T-cell (primary cell): Measurements from ENCODE around the gene FAM171A1. TPM values are rescaled to one million over a fixed set of nuclear protein-coding genes. Genes with fewer than 3 reads are reported as not detected.
A peak's percentile ranks its signal among the peaks of the same experiment; 100 is the strongest.

Experiments
- ATAC-seq, 4 experiments: fragments of 200-7000 bp in 3 of 4; fragments of 150-1000 bp in 1 of 4; cut with Tn5 transposase; replicated peaks in 1 of 4; 1 replicate in 3 of 4; 2 replicates in 1 of 4; pipeline ENCODE4 v1.10.0; 2021; ENCODE audit warnings: moderate library complexity in 3 of 4, mild to moderate bottlenecking in 2 of 4, moderate number of reproducible peaks in 1 of 4
- CTCF ChIA-PET, 2 donors: fragments of 300-600 bp; sonication (Branson Sonifier 250); formaldehyde crosslinking; loops; one replicate each; lab custom pipeline; 2022; ENCODE audit warnings: antibody characterized with exemption in 2 of 2; lab: Charles Lee
- POLR2A ChIA-PET, 2 donors: fragments of 300-600 bp; sonication (Branson Sonifier 250); formaldehyde crosslinking; loops; one replicate each; lab custom pipeline; 2022; ENCODE audit warnings: antibody characterized with exemption in 2 of 2; lab: Charles Lee
- DNase-seq, 35 experiments: peaks; one replicate each; pipeline versions ENCODE4 v3.0.0 to v3.0.0-alpha.2; 2013 to 2023
- H3K27ac ChIP-seq: one replicate; pipeline ENCODE4 v1.5.1; 2013; ENCODE audit warnings: low read length
- H3K27me3 ChIP-seq, 2 experiments: replicated peaks in 1 of 2; 1 replicate in 1 of 2; 2 replicates in 1 of 2; pipeline versions ENCODE4 v1.6.1 to v1.7.0; 2013; ENCODE audit warnings: low read length in 1 of 2, mixed read lengths in 1 of 2; ENCODE audit not compliant: control insufficient read depth in 2 of 2, insufficient read depth in 2 of 2; ENCODE audit errors: extremely low read depth in 1 of 2
- H3K36me3 ChIP-seq, 2 donors: 1 replicate in 1 of 2; 2 replicates in 1 of 2; pipeline versions ENCODE4 v1.6.1 to v1.7.0; 2013; ENCODE audit warnings: low read length in 1 of 2; ENCODE audit not compliant: control insufficient read depth in 2 of 2, insufficient read depth in 1 of 2; ENCODE audit errors: extremely low read depth in 1 of 2
- H3K4me1 ChIP-seq, 2 experiments: 1 replicate in 1 of 2; 2 replicates in 1 of 2; pipeline versions ENCODE4 v1.6.1 to v1.7.0; 2013; ENCODE audit warnings: low read length in 2 of 2, mixed read lengths in 1 of 2; ENCODE audit not compliant: insufficient read depth in 2 of 2, control insufficient read depth in 1 of 2; ENCODE audit errors: extremely low read depth in 1 of 2
- H3K4me3 ChIP-seq, 2 donors: 1 replicate in 1 of 2; 2 replicates in 1 of 2; pipeline versions ENCODE4 v1.5.1 to v1.7.0; 2013; ENCODE audit warnings: mild to moderate bottlenecking in 2 of 2, low read length in 1 of 2, moderate library complexity in 1 of 2; ENCODE audit not compliant: control insufficient read depth in 1 of 2; ENCODE audit errors: extremely low read depth in 1 of 2
- H3K9me3 ChIP-seq: 2 replicates; pipeline ENCODE4 v1.7.0; 2013
- H3K27ac Mint-ChIP-seq, 2 donors: one replicate each; pipeline ENCODE4 v1.8.0; 2020 to 2021; ENCODE audit warnings: mild to moderate bottlenecking in 2 of 2, mixed read lengths in 2 of 2
- H3K27me3 Mint-ChIP-seq, 2 donors: one replicate each; pipeline ENCODE4 v1.8.0; 2021 to 2022; ENCODE audit warnings: mixed read lengths in 2 of 2
- H3K36me3 Mint-ChIP-seq: one replicate; pipeline ENCODE4 v1.8.0; 2021; ENCODE audit warnings: mixed read lengths
- H3K4me1 Mint-ChIP-seq, 3 donors: one replicate each; pipeline ENCODE4 v1.8.0; 2020 to 2022; ENCODE audit warnings: mixed read lengths in 3 of 3, mild to moderate bottlenecking in 1 of 3
- H3K4me3 Mint-ChIP-seq, 3 donors: one replicate each; pipeline ENCODE4 v1.8.0; 2020 to 2022; ENCODE audit warnings: mild to moderate bottlenecking in 3 of 3, mixed read lengths in 3 of 3, moderate library complexity in 3 of 3
- H3K9me3 Mint-ChIP-seq, 3 donors: one replicate each; pipeline ENCODE4 v1.8.0; 2020 to 2022; ENCODE audit warnings: mixed read lengths in 3 of 3
- WGBS: methylation state at CpG from one replicate; pipeline ENCODE4 v1.1.5; 2013; ENCODE audit warnings: missing lambda C conversion rate; ENCODE audit not compliant: insufficient coverage; 5-methylcytosine and 5-hydroxymethylcytosine counted together
- total RNA-seq, 35 experiments: library from RNA in 6 of 35; stranded (reverse) in 6 of 35; fragments of 120-200 nt in 1 of 35; gene quantifications; one replicate each; pipeline versions ENCODE4 v1.2.1 to v1.2.4 and lab custom pipeline; 2013 to 2026

Gene FAM171A1
- total RNA-seq, 5 donors from 2014 or later (not counting 1 experiment from before 2014, with no cell fraction given): 4.6 to 8.6 (median 7.2) TPM

DNA sequence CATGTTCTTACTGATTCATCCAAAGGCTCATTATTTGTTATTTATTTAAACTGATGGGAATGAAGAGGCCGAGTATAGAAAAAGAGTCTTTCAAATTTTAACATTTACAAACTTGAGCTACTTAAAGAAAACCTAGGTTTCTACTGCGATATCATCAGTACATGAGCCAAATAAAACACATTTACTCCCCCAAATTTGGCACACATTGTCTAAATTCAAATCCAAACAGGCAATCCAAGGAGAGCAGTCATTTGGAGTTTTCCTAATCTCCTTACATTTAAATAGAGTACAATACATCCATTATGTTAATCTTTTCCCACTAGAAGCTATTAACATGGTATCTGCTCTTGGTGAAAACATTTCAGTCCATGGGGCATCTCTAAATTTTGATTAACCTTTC, 204.8 kb downstream of the FAM171A1 start:
- no peaks in the 10 kb centered on the region for H3K9me3 Mint-ChIP-seq
- H3K9me3 ChIP-seq: no peaks in the 10 kb centered on the region
- no peak for ATAC-seq
- H3K36me3 ChIP-seq: no peaks in the 10 kb centered on the region
- peaks cover 74 to 82% (median 76%) of the 10 kb centered on the region in 3 donors for H3K4me1 Mint-ChIP-seq
- POLR2A ChIA-PET: interaction anchor here in 1 of 2 donors (0.7 kb wide), 1 partner anchor 18 kb away, joined by 3 read pairs; no protein-coding TSS in a partner anchor
- no peak for DNase-seq
- H3K4me3 Mint-ChIP-seq: peak overlapping the region; percentile 88 to 95 (median 93)
- H3K27ac Mint-ChIP-seq: peak overlapping the region; percentile 69 to 73
- no peaks in the 10 kb centered on the region for H3K27me3 ChIP-seq
- H3K36me3 Mint-ChIP-seq: no peaks in the 10 kb centered on the region
- no peaks in the 10 kb centered on the region for H3K27me3 Mint-ChIP-seq
- CTCF ChIA-PET: interaction anchor here (0.6 to 1.3 kb wide), 3 partner anchors 19 to 76 kb away, joined by 3 to 4 read pairs (median 3); no protein-coding TSS in a partner anchor
- no peak overlapping the region for H3K27ac ChIP-seq
- H3K4me1 ChIP-seq: peaks cover 30 to 37% of the 10 kb centered on the region in 2 experiments
- H3K4me3 ChIP-seq: no peak overlapping the region
- WGBS: 100% methylated on average over 1 of the region's 2 CpGs

DNA sequence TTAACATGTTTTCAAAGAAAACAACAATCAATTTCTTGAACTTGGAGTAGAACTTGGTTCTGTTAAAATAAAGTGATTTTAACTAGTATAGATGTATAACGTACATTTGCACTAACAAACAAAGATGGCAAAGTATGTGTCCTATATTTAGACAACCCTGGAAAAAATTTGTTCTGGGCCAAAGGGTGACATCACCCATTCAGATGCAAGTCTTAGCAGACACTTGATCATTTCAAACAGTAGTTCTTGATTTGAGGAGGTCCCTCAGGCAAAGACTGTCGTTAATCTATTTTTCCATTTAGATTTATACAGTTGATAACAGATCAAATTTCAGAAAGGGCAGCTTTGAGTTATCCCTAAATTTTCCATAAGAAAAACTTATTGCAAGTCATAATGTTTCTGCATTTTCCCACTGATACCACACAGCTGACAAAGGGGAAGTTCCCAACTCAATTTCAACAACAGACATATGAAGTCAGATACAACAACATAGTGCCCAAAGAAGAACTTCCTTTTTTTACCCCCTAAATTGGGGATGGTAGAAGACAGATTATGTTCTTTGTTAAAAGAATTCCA, 207.7 kb downstream of the FAM171A1 start:
- CTCF ChIA-PET: interaction anchor here (0.5 to 0.6 kb wide), 2 partner anchors 46 to 68 kb away, joined by 3 to 6 read pairs; no protein-coding TSS in a partner anchor
- H3K4me1 Mint-ChIP-seq: peaks cover 71 to 76% (median 75%) of the 10 kb centered on the region in 3 donors
- Histone ChIP-seq H3K4me1 (peaks cover 18% of the 10 kb centered on the region in 2 experiments), H3K4me3 (no peak overlapping the region), H3K27me3 (no peaks in the 10 kb centered on the region), H3K27ac (no peak overlapping the region), H3K9me3 (no peaks in the 10 kb centered on the region), H3K36me3 (peaks cover 0 to 7% of the 10 kb centered on the region in 2 donors)
- no peak overlapping the region for H3K27ac Mint-ChIP-seq
- no peaks in the 10 kb centered on the region for H3K27me3 Mint-ChIP-seq
- no peaks in the 10 kb centered on the region for H3K9me3 Mint-ChIP-seq
- H3K36me3 Mint-ChIP-seq: peaks cover 6% of the 10 kb centered on the region
- WGBS: no CpG with 5 or more reads among the region's 2 CpGs
- POLR2A ChIA-PET: interaction anchor here in 1 of 2 donors (0.6 kb wide), 1 partner anchor 29 kb away, joined by 5 read pairs; no protein-coding TSS in a partner anchor
- peak overlapping the region in 2 of 3 donors; percentile 31 to 33 for H3K4me3 Mint-ChIP-seq
- no peak for ATAC-seq
- no peak for DNase-seq

Other genes starting within 250 kb of the FAM171A1 start
- 10 to 100 TPM; 35.5 to 80.4 (median 40.8) TPM for gene NMT2, start 202.6 kb downstream of the FAM171A1 start, total RNA-seq